Mesenchymal stem cell (in vitro differentiated cells and primary cell): Measurements from ENCODE around the gene PPFIBP2.
A peak's percentile ranks its signal among the peaks of the same experiment; 100 is the strongest.

Experiments used
- DNase-seq: peaks from one replicate; pipeline ENCODE4 v3.0.0-alpha.2; 2013
- H2AFZ ChIP-seq: one replicate; pipeline ENCODE4 v1.6.1; 2013; ENCODE audit warnings: low read depth, mild to moderate bottlenecking, control low read depth, inconsistent platforms, low read length, moderate library complexity
- H2AK5ac ChIP-seq: 2 replicates; pipeline ENCODE4 v1.6.1; 2013; ENCODE audit warnings: low read length, moderate library complexity, mild to moderate bottlenecking, inconsistent platforms; ENCODE audit not compliant: severe bottlenecking
- H2BK120ac ChIP-seq: one replicate; pipeline ENCODE4 v1.6.1; 2013; ENCODE audit warnings: low read depth, mild to moderate bottlenecking, inconsistent platforms, low read length, moderate library complexity
- H2BK12ac ChIP-seq, 2 experiments: one replicate each; pipeline ENCODE4 v1.6.1; 2013; ENCODE audit warnings: inconsistent platforms in 2 of 2, low read length in 2 of 2, mild to moderate bottlenecking in 2 of 2, moderate library complexity in 2 of 2, control low read depth in 1 of 2
- H2BK15ac ChIP-seq: one replicate; pipeline ENCODE4 v1.6.1; 2013; ENCODE audit warnings: mild to moderate bottlenecking, low read depth, inconsistent platforms; ENCODE audit not compliant: poor library complexity, severe bottlenecking
- H2BK5ac ChIP-seq: 2 replicates; pipeline ENCODE4 v1.6.1; 2013; ENCODE audit warnings: low read depth, mild to moderate bottlenecking, low read length, control low read depth, inconsistent platforms; ENCODE audit not compliant: poor library complexity, severe bottlenecking
- H3K14ac ChIP-seq, 2 experiments: one replicate each; pipeline ENCODE4 v1.6.1; 2013; ENCODE audit warnings: inconsistent platforms in 2 of 2, low read length in 2 of 2, control low read depth in 1 of 2, mild to moderate bottlenecking in 1 of 2, moderate library complexity in 1 of 2
- H3K18ac ChIP-seq, 2 experiments: one replicate each; pipeline ENCODE4 v1.6.1; 2013; ENCODE audit warnings: inconsistent platforms in 2 of 2, low read length in 2 of 2, control low read depth in 1 of 2, low read depth in 1 of 2, mild to moderate bottlenecking in 1 of 2
- H3K23ac ChIP-seq, 2 experiments: one replicate each; pipeline ENCODE4 v1.6.1; 2013; ENCODE audit warnings: inconsistent platforms in 2 of 2, low read length in 2 of 2, mild to moderate bottlenecking in 2 of 2, moderate library complexity in 2 of 2, control low read depth in 1 of 2
- H3K27ac ChIP-seq: 2 replicates; pipeline ENCODE4 v1.5.1; 2013; ENCODE audit warnings: mild to moderate bottlenecking, moderate library complexity, low read length, control low read depth, inconsistent platforms; ENCODE audit not compliant: poor library complexity, severe bottlenecking
- H3K27me3 ChIP-seq, 2 experiments: 2 replicates each; pipeline versions ENCODE4 v1.6.1 to v1.7.0; 2013; ENCODE audit warnings: low read length in 2 of 2, mild to moderate bottlenecking in 2 of 2, moderate library complexity in 2 of 2, control low read depth in 1 of 2, inconsistent platforms in 1 of 2; ENCODE audit not compliant: control insufficient read depth in 1 of 2, insufficient read depth in 1 of 2
- H3K36me3 ChIP-seq, 2 experiments: 2 replicates each; pipeline versions ENCODE4 v1.6.1 to v1.7.0; 2013; ENCODE audit warnings: low read length in 2 of 2, control low read depth in 1 of 2, inconsistent platforms in 1 of 2, low read depth in 1 of 2, mild to moderate bottlenecking in 1 of 2; ENCODE audit not compliant: insufficient read depth in 2 of 2, control insufficient read depth in 1 of 2
- H3K4ac ChIP-seq, 2 experiments: one replicate each; pipeline ENCODE4 v1.6.1; 2013; ENCODE audit warnings: inconsistent platforms in 2 of 2, low read length in 2 of 2, mild to moderate bottlenecking in 2 of 2, moderate library complexity in 2 of 2, control low read depth in 1 of 2, low read depth in 1 of 2
- H3K4me1 ChIP-seq: 2 replicates; pipeline ENCODE4 v1.6.1; 2013; ENCODE audit warnings: low read depth, low read length, control low read depth; ENCODE audit not compliant: control insufficient read depth, insufficient read depth
- H3K4me2 ChIP-seq: 2 replicates; pipeline ENCODE4 v1.6.1; 2013; ENCODE audit warnings: low read length, mild to moderate bottlenecking, inconsistent platforms; ENCODE audit not compliant: poor library complexity, severe bottlenecking
- H3K4me3 ChIP-seq, 2 experiments: 2 replicates each; pipeline versions ENCODE4 v1.5.1 to v1.7.0; 2013; ENCODE audit warnings: low read length in 2 of 2, mild to moderate bottlenecking in 2 of 2, control low read depth in 1 of 2, low read depth in 1 of 2; ENCODE audit not compliant: insufficient read depth in 1 of 2
- H3K79me1 ChIP-seq: replicated peaks from 2 replicates; pipeline ENCODE4 v1.6.1; 2013; ENCODE audit warnings: mild to moderate bottlenecking, control low read depth, low read length, inconsistent platforms; ENCODE audit not compliant: poor library complexity, severe bottlenecking
- H3K9ac ChIP-seq: 2 replicates; pipeline ENCODE4 v1.7.0; 2013; ENCODE audit warnings: mild to moderate bottlenecking, low read length, moderate library complexity
- H3K9me3 ChIP-seq: 2 replicates; pipeline ENCODE4 v1.7.0; 2013; ENCODE audit warnings: mild to moderate bottlenecking, low read length; ENCODE audit not compliant: control insufficient read depth
- H4K8ac ChIP-seq: one replicate; pipeline ENCODE4 v1.6.1; 2013; ENCODE audit warnings: inconsistent platforms, mild to moderate bottlenecking, low read length, moderate library complexity
- H4K91ac ChIP-seq: one replicate; pipeline ENCODE4 v1.6.1; 2013; ENCODE audit warnings: mild to moderate bottlenecking, low read length, inconsistent platforms
- WGBS: methylation state at CpG from one replicate; pipeline ENCODE4 v1.1.7; 2013; ENCODE audit warnings: mixed read lengths; 5-methylcytosine and 5-hydroxymethylcytosine counted together

The PPFIBP2 gene

DNA sequence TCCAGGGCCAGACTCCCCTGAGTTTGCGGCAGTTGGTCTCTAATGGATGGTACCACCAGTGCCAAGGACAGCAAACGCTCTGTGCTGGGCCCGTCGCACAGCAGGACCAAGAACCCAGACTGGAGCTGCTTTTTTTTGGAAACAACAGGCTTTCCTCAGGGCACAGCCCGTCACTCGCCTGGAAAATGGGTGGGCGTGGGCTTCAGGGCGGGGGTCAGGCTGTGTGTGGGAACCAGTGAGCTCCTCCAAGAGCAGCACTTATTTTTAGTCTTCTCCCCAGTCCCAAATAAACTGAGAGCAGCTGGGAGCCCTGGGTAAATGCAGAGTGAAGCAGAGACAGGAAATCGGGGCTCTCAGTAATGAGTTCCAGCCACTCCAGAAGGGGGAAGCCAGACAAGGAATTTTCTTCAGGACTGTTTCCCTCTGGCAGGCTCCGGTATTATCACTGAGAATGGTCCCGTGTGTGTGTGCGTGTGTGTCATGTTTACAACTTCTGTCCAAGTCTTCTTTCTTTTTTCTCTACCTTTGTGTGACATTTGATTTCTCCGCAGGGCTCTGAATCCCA is 63.0 kb downstream of the PPFIBP2 start:
- peak overlapping the region; percentile 86 to 90 for H3K4ac ChIP-seq
- no peak overlapping the region for H2BK5ac ChIP-seq
- no peak overlapping the region for H3K23ac ChIP-seq
- peak overlapping the region; percentile 98 for H4K91ac ChIP-seq
- no peaks in the 10 kb centered on the region for H3K36me3 ChIP-seq
- H3K27me3 ChIP-seq: no peaks in the 10 kb centered on the region
- H4K8ac ChIP-seq: peak overlapping the region; percentile 94
- 28% methylated on average over 11 of the region's 13 CpGs for whole genome bisulfite sequencing
- no peaks in the 10 kb centered on the region for H3K79me1 ChIP-seq
- peak overlapping the region; percentile 65 to 97 for H3K18ac ChIP-seq
- H2BK15ac ChIP-seq: peak overlapping the region; percentile 17
- peak overlapping the region in 1 of 2 experiments; percentile 69 for H3K4me3 ChIP-seq
- peak overlapping the region; percentile 12 for H3K4me2 ChIP-seq
- peak overlapping the region; percentile 73 to 99 for H2BK12ac ChIP-seq
- H3K9ac ChIP-seq: peak overlapping the region; percentile 87
- H3K27ac ChIP-seq: no peak overlapping the region
- H3K14ac ChIP-seq: peak overlapping the region in 1 of 2 experiments; percentile 57
- no peak overlapping the region for H2AK5ac ChIP-seq
- H3K4me1 ChIP-seq: peaks cover 39% of the 10 kb centered on the region
- DNase-seq: no peak
- peak overlapping the region; percentile 80 for H2BK120ac ChIP-seq
- no peaks in the 10 kb centered on the region for H3K9me3 ChIP-seq
- peak overlapping the region; percentile 36 for H2AFZ ChIP-seq

DNA sequence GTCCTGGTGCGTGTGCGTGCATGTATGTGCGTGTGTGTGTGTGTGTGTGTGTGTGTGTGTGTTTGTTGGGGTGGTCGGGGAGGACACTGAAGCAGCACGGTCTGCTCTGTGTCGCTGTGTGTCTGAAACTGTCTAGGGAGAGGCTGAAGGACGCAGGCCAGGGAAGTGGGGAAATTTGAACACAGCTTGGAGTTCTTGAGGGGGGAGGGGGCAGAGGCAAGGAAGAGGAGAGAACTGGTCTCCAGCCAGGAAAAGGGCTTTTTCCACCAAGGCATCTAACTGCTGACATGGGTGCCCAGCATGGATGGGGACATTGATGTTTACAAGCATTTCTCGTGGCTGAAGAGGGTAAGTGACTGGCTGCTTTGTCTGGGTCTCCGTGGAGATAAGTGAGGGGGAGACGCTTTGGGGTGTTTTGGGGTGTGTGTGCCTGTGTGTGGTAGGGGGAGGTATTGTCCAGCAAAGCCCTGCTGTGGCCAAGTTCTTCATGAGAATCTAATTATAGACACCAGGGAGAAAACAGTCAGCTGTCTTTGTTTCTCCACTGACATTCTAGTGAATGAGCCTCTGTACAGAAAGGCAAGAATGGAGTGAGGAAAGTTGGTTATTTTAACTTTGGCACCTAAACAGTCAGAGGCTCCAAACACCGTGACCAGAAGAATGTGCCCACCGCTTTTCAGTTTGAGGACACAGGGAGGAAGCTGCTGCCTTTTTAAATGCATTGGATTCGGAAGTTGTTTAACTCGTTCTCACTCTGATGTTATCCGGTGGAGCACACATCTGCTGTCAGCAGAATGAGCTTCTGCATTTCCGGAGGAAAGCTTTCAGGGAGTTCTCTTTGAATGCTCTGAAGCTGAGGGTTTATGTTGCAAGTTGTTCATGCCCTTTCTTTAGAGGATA is 63.7 kb downstream of the PPFIBP2 start:
- peak overlapping the region in 1 of 2 experiments; percentile 78 for H3K14ac ChIP-seq
- DNase-seq: peak; percentile 85
- H3K4me2 ChIP-seq: peak overlapping the region; percentile 46
- H3K4me3 ChIP-seq: peak overlapping the region in 1 of 2 experiments; percentile 69
- no peaks in the 10 kb centered on the region for H3K36me3 ChIP-seq
- peak overlapping the region; percentile 98 for H4K91ac ChIP-seq
- peaks cover 34% of the 10 kb centered on the region for H3K4me1 ChIP-seq
- H3K27me3 ChIP-seq: no peaks in the 10 kb centered on the region
- no peak overlapping the region for H3K23ac ChIP-seq
- H3K27ac ChIP-seq: peak overlapping the region; percentile 8
- H3K79me1 ChIP-seq: no peaks in the 10 kb centered on the region
- H2AFZ ChIP-seq: peak overlapping the region; percentile 36
- H3K9me3 ChIP-seq: no peaks in the 10 kb centered on the region
- H3K4ac ChIP-seq: peak overlapping the region; percentile 65 to 90
- H2AK5ac ChIP-seq: no peak overlapping the region
- H4K8ac ChIP-seq: peak overlapping the region; percentile 94
- peak overlapping the region; percentile 65 to 97 for H3K18ac ChIP-seq
- peak overlapping the region; percentile 80 for H2BK120ac ChIP-seq
- H3K9ac ChIP-seq: peak overlapping the region; percentile 87
- H2BK12ac ChIP-seq: peak overlapping the region; percentile 6 to 99
- H2BK5ac ChIP-seq: no peak overlapping the region
- no peak overlapping the region for H2BK15ac ChIP-seq
- WGBS: 9% methylated on average over 16 of the region's 16 CpGs

DNA sequence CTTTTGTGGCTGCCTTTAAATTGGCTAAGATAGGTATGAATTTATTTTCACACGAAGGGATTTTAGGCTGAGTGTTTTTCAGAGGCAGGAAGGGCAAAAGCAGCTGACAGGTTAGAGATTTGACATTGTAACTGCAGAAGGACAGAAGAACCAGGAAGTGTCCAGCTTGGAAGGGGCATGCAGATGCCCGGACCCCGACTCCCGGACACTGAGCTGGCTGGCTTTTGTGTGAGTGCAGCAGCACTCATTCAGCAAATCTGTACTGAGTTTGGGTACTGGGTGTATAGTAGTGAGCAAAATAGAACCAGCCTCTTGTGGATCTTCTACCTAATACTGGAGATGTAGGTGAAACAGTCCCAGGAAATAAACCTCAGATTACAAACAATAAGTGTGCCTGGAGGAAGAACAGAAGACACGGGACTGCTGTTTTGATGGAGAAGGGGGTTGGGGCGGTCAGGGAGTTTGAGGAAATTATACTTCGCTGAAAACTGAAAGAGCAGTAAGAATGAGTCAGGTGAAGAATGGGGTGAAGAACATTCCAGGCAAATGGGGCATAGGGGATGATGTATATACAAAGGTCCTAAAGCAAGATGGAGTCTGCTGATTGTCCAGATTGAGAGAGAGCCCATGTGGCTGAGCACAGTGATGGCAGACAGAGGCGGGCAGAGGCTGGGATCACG is 64.6 kb downstream of the PPFIBP2 start:
- Histone ChIP-seq H3K79me1 (no peaks in the 10 kb centered on the region), H3K14ac (peak overlapping the region in 1 of 2 experiments; percentile 61), H2BK15ac (no peak overlapping the region), H4K8ac (peak overlapping the region; percentile 76), H2AK5ac (no peak overlapping the region), H3K27me3 (no peaks in the 10 kb centered on the region), H3K27ac (peak overlapping the region; percentile 8), H3K4me3 (peak overlapping the region in 1 of 2 experiments; percentile 69), H4K91ac (peak overlapping the region; percentile 70), H2AFZ (no peak overlapping the region), H3K9me3 (no peaks in the 10 kb centered on the region), H2BK5ac (no peak overlapping the region), H2BK120ac (peak overlapping the region; percentile 29), H3K4me2 (peak overlapping the region; percentile 46), H3K36me3 (no peaks in the 10 kb centered on the region), H3K23ac (no peak overlapping the region), H3K9ac (peak overlapping the region; percentile 87), H3K4ac (peak overlapping the region; percentile 12 to 38), H3K4me1 (peaks cover 29% of the 10 kb centered on the region), H3K18ac (peak overlapping the region; percentile 24 to 72), H2BK12ac (peak overlapping the region; percentile 56 to 64)
- no peak for DNase-seq
- WGBS: 45% methylated on average over 8 of the region's 9 CpGs
